NCI-H2107 (cell line): ENCODE measurements around the gene PPFIBP2.
"Not testable (repeated sequence)": the region's sequence is repeated elsewhere in the genome, so short reads cannot be mapped to it uniquely, and the experiment has no call there.

Experiments used
- DNase-seq: peaks from one replicate; lab custom pipeline; 2025; lab: John Stamatoyannopoulos, UW

PPFIBP2 gene

DNA sequence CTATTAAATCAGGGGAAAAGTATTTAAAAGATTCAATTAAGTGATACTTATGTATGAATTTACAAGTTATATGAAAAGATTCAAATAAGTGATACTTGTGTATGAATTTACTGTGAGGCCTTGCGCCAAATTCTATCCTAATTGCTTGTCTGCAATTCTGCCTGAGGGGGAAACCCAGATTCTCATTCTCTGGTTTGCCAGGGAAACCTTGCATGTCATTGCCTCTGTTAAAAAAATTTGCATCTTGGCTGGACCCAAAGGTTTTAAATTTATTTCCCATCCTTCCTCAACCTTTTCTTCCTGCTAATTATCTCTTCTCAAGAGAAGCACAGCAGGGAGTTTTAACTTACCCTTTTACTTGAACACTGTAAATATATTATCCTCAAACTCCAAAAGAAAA lies 14.7 kb upstream of the PPFIBP2 start:
- no peak for DNase-seq

DNA sequence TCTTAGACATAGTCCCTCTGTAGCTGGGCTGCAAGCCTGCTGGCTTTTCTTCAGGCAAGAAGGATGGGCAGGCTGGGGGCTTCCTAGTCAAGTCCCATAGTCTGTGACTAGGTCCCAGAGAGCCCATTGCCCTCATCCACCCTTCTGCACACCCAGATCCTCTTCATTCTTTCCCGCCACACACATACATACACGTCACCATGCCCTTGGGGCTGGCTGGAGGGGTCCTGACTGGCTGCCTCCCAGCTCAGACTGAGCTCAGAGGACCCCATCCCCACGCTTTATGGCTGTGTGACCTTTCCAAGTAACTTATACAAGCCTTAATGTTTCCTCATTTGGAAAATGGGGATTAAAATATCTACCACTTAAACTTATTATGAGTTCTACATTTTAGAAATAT lies 13.5 kb upstream of the PPFIBP2 start:
- DNase-seq, result no peak

DNA sequence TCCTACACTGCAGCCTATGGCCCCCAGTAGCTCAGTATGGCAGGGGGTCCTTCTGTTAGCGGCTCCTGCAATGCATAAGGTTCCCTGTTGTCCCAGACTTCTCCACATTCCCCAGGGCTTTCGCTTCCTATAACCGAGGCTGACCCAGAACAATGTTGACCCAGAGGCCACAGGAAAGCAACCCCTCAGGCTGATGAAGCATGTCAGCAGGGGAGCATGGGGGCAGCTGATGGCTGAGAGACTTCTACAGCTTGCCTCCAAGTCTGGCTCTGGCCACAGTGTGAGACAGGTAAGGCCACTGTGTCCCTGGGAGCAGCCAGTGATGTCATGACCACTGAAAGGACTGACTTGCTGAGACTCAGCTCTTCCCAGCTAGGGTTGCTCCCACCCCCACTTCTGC lies 12.5 kb upstream of the PPFIBP2 start:
- DNase-seq, result no peak

DNA sequence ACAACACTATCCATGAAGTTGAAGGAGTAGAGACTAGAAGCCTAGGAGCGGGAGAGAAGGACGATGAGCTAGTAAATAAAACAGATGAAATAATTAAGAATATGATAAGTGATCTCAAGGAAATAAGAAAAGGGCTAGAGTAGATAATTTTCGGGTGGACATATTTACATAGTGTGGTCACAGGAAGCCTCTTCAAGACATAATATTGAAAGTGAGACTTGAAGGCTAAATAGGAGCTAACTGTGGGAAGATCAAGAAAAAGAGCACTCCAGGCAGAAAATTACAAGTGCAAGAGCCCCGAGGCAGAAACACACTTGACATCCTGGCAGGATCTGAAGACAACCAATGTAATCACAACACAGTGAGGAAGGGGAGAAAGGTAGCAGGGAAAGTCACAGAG lies 11.9 kb upstream of the PPFIBP2 start:
- no peak for DNase-seq

DNA sequence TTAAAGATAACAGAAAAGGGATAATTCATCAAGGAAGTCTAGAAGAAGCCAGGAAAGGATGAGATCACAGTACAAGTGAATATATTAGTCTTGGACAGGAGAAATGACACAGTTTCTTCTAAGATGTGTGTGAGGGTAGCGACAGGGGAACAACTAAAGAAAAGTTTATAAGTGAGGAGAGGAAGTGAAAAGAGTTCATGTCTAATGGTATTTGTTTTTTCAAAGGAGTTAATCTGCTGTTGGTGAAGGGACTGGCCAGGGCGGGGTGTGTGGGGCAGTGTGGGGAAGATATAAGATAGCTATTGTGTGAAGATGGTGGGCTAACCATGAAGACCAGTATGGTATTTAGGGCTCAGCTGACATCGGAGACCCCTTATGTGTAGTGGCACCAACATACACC lies 7.6 kb upstream of the PPFIBP2 start:
- DNase-seq, result no peak

DNA sequence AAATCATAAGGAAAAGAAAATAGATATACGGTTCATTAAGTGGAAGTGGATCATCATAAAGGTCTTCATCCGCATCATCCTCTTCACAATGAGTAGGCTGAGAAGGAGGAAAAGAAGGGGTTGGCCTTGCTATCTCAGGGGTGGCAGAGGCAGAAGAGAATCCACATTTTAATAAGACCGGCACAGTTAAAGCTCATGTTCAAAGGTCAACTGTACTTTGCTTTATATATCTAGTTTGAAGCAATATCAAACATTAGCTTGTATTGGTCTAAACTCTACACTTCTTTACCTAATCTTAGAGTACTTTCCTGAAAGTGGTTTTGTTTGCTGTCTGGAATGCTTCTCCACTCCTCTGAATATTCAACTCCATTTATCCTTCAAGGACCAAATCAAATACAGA lies 5.7 kb upstream of the PPFIBP2 start:
- no peak for DNase-seq

DNA sequence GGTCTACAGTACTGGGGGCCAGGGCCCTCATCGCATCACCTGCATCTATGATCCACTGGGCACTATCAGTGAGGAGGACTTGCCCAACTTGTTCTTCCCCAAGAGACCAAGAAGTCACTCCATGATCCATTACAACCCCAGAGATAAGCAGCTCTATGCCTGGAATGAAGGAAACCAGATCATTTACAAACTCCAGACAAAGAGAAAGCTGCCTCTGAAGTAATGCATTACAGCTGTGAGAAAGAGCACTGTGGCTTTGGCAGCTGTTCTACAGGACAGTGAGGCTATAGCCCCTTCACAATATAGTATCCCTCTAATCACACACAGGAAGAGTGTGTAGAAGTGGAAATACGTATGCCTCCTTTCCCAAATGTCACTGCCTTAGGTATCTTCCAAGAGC lies 3.8 kb upstream of the PPFIBP2 start:
- DNase-seq, result no peak

DNA sequence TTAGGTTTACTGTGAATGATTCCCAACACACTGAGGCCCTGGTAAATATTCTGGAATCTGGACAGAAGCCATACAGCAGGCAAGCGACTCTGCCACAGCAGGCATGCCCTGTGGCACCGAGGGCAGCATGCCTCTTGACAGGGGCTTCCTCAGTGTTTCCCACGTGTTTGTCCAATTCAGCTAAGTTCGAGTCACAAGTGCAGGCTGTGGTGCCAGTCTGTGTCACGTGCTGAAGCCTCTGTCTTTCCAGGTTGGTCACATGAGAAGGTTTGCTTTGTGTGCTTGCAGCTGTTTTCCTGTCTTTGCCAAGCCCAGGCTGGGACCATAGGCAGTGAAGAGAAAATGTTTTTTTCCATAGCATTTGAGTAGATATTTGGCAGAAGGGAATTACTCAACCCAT lies 2.4 kb upstream of the PPFIBP2 start:
- DNase-seq, result no peak

DNA sequence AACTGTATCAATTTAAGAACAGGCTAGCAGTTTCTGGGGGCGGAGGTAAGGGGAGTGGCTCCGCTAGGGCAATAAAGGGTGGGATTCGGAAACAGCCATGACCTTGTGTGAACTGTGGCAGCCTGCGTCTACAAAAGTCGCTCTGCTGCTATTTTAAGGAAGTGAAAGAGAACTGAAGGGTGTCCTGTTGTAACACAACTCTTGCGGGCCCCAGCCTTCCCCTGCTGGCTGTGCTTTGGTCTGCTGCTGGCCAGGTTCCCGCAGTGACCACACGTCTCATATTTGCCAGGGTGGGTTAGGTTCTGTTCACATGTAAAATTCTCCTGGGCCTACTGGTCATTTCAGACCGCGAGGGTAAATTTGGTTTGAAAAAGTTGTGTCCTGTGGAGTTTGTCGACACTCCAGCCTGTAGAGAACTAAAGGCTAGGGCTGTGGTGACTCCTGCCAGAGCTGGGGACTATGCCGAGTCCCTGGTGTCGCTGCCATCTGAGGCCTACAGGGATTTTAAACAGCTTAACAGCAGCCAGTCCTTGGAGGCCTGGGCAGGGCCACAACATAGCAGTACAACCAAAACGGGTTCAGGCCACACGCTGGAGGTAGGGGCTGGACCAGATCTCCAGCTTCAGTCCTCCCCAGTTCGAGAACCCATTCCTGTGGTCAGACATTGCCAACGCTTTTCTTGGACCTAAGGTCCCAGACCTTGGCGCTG lies 1.1 kb upstream of the PPFIBP2 start:
- no peak for DNase-seq

DNA sequence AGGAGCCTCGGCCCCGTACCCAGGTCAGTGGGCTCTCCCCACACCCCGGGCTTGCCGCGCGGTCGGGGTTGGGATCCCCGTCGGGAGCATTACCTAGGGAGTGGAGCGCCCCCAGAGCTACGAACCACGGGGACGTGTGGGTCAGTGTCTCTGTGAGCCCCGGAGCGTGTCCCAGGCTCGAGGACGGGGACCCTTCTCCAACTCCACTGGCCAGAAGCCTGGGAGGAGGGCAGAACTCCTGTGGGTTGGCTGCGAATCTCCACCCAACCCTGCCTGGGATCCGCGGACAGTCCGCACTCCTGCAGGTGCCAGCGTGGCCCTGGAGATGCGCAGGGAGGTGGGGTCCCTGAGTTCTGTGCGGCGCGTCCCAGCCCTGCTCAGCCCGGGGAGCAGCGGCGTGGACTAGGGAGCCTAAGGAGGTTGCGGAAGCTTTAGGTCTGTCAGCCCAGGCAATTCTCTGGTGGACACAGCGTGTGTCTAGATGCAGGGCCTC lies 346 bp downstream of the PPFIBP2 start:
- DNase-seq, result no peak

DNA sequence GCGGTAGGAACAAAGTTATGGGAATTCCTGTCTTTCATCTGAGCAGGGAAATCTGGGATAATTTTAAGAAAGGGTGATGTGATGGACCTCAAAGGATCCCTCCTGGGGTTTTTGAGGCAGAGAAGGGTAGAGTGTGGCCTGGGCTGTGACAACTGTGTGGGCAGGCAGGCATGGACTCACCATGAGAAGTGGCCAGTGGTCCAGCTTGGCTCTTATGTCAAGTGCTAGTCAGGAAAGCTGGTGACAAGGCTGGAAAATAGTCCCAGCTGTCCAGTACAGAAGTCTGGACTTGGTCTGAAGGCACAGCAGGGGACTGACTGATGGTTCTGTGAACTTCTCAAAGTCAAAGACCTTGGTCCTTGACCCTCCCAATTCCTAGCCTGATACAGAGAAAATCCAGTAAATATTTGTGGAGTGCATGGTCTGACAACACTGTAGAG lies 1.7 kb downstream of the PPFIBP2 start:
- DNase-seq, result no peak

DNA sequence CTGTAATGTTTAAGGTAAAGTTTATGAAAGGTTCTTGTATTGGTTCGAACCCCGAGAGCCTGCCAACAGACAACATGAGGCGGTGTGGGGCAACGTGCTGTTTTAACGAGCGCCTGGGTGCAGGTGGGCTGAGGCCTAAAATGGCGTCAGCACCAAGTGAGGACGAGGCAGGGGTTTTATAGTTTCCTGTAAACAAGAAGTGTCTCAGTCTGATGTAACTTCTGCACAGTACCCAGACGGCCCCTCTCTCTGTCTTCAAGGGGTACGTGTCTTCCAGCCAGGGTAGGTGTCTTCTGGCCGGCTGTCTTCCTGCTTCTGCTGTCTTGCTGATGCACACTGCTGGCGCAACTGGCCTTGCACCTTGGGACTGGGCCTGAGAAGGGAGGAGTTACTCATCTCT lies 2.7 kb downstream of the PPFIBP2 start:
- DNase-seq, result no peak

DNA sequence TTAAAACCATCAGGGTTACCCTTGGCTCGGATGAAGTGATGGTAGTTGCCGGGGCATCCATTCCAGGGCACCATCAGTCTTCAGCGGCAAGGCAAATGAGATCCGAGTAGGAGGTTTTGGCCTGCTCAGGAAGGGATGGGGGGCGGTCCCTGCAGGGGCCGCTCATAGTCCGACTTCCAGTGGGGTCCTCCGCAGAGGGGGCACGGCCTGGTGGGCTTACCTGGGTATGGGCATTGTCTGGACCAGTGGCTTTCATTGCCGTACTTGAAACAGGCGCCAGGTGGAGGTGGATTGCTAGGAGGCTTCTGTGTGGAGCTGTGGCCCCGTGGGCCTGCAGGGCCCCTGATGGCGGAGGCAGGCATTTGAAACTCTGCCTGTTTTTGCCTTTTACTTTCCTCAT lies 3.9 kb downstream of the PPFIBP2 start:
- not testable (repeated sequence) for DNase-seq

DNA sequence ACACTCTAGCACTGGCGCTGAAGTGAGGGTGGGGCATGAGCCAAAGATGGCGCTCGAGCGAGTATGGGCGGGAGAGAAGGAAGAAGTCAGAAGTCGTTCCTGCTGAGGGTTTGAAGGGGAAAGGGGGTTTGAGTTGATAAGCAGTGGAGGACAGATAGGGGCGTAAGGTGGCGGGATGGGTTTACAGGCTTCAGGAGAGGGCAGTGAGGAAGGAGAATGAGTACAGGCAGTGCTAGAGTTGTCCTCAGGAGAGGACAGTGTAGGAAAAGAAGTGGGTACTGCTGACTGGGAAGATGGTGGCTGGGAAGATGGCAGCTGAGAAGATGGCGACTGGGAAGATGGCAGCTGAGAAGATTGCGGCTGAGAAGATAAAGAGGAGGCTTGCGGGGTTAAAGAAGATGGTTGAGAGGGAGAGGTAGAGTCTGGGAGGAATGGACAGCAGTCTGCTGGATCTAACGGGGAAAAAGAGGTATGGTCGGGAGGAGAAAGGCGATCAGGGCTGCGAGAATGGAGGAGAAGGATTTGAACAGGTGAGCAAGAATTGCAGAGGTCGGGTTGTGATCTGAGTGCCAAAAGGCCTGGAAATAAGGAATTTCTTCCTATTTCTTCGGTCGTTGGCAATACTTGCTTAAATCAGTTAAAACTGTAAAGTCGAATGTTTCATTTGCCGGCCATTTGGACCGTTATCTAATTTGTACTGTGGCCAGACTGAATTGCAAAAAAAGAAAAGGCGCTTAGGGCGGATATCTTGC lies 5.2 kb downstream of the PPFIBP2 start:
- DNase-seq, result no peak

DNA sequence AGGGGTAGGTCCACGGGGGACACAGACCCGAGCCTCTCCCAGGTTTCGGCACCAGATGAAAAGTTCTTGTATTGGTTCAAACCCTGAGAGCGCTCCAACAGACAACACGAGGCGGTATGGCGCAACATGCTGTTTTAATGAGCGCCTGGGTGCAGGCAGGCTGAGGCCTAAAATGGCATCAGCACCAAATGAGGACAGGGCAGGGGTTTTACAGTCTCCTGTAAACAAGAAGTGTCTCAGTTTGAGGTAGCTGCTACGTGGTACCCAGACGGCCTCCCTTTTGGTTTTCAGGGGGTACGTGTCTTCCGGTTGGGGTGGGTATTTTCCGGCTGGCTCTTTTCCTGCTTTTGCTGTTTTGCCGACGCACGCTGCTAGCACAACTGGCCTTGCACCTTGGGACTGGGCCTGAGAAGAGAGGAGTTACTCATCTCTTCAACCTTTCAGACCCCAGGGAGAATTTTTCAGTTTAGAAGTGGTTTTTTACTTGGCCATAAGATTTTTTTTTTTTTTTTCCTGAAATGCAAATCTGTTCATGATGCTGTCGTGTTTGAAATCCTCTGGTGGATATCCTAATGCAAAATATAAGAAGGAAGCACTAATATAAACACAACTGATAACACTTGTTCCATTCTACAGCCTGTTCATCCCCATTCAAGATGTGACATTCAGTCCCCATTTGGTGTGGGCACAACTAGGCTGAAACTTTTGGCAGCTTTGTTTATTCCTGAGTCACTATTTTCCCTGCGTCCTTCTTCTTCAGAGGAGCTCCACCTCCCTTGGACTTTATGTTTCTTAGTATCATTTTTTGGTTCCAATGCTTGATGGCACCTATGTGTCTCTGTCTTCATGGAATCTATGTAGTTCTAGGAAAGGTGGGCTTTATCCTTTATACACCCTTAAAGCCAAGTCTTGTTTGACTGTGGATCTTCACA lies 6.5 kb downstream of the PPFIBP2 start:
- DNase-seq, result no peak

DNA sequence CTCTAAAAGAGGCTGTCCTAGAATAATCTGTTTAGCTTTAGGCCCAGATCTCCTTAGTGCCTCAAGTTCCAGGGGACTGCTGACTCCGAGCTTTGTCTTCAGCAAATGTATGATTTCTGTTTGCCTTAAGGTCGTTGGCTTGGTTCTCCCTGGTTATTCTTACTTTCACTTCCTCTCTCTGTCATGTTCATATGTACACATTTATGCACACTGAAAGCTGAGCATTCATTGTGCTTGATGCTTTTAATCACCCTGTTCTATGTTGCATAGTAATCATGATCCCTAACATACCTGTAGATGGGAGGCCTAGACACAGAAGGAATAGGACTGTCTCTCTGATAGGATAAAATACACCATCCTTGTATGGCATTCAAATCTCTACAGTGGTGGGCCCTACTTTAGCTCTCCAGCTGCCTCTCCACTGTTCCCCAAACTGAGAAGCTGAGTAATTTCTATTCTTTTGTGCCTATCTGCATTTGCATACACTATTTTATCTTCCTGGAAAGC lies 7.2 kb downstream of the PPFIBP2 start:
- no peak for DNase-seq

DNA sequence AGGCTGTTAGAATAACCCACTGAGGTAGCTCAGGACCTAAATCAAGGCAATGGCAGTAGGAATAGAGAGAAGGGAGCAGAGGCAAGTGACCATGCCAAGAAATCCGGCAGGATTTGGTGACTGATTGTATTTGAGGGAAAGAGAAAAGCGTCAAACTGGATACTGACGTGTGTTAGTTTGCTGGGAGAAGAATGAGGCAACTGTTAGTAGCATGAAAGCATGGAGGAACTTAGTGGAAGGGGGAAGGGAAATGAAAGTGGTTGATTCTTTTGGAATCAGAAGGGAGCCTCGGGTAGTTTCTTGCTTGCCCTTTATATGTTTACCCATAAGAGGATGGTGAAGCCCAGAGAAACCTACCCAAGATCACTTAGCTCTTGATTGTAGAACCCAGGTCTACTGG lies 8.3 kb downstream of the PPFIBP2 start:
- DNase-seq, result no peak

DNA sequence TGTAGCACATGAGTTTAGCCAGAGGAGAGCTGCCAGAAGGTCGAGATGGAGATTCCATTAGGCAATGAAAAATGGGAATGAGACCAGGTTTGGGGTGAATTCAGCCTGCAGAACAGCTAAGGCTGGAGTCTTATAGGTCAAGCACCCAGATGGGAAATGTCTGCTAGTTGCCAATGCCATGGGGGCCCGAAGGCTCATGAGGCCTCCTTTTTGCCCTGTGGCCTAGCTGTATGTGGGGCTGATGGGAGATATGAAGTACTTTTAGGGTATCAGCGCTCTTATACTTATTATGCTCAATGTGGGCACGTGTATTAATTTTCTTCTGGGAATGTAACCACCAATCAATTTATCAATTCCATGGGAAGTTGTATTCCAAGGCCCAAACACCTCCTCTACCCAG lies 8.7 kb downstream of the PPFIBP2 start:
- no peak for DNase-seq

DNA sequence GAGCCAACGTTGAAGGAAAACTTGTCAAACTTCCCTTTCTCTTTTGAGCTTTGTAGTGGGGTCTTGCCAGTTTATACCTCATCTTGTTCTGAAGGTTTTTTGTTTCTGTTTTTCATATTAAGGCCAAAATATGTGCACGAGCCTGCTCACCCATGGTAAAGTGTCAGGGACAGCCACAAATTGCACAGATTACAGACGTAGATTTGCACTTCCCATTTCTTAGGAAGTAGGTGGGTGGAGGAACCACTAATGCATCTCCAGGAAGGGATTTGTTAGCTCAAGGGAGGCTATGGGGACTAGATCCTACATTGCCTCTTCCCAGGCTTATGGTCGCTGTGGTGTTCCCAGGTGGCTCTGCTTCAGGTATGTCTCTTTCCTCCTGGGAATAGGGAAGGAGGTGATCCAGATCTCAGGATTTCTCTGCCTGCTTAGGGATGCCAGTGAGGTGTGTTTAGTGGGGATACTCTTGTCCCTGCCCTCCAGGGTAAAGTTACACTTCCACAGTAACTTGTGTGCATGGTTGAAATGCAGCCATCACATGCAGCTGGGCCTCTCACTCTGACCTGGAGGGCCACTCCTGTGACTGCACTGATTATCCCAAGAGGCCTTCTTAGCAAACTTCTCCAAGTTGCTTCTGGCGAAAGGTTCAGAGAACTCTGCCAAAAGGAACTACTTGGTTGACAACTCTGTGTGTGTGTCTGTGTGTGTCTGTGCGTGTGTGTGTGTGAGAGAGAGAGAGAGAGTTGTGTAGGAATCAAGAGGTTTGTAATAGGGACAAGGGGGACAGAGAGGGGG lies 9.8 kb downstream of the PPFIBP2 start:
- no peak for DNase-seq

DNA sequence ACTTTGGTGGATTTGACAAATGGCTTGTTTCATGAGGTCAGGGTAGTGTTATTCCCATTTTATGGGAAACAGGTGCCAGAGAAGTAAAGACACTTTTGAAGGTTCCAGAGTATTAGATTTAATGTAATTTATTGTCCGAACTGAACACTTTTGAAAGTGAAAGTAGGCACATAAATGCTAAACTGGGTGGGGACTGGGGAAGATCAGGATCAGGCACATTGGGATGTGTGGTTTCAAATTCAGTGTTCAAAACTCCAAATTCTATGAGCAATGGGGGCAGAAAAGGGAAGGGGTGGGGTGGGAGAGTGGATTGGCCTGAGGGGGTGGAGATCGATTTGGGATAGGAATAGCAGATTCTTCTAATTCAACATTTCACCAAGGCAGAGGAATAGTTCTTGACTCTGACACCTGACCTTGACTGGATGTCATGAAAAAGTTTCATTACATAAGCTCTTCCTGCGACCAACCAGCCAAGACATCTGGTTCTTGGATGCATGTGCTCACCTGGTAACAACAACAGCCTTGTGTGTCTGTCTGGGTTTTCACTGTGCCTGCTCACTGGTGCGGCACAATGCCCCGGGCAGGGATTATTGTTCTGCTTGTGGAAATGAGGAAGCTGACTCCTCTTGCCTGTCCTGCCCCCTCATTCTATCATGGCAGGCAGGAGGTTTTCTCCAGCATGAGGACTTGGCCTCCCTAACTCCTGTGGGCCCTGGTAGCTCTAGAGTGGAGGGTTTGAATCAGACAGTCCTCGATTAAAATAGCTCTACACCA lies 10.8 kb downstream of the PPFIBP2 start:
- no peak for DNase-seq

DNA sequence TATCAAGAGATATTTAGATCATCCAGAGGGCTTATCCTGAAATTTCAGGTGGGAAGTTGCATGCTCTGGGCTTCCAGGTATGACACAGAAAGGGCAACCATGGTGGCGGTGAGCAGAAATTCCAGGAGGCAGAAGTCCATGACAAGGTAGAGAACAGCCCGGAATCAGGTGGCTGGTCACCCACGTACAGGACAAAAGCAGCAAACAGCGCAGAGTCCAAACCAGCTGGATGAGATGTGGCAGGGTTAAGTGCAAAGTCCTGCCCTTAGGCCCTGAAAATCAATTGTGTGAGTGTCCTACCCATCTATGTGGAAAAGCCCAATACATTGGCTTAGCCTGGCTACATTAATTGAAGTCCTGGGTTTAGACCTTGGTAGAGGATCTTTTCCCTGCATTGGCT lies 11.6 kb downstream of the PPFIBP2 start:
- DNase-seq, result no peak
